ENCODE results near the gene TMEM132A.

Gene TMEM132A

DNA sequence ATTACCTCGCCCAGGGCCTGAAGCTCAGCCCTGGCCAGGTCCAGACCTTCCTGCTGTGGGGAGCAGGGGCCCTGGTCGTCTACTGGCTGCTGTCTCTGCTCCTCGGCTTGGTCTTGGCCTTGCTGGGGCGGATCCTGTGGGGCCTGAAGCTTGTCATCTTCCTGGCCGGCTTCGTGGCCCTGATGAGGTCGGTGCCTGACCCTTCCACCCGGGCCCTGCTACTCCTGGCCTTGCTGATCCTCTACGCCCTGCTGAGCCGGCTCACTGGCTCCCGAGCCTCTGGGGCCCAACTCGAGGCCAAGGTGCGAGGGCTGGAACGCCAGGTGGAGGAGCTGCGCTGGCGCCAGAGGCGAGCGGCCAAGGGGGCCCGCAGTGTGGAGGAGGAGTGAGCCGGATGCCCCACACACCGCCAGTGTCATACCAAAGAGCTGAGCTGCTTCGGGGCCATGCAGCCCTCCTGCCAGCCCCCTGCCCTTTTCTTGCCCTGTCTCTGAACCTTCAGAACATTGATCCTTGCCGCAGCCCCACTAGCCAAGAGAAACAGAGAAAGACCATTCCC lies 2.4 kb upstream of the TMEM132A start:
- DNase-seq (ENCODE audit: low read depth): no peak

DNA sequence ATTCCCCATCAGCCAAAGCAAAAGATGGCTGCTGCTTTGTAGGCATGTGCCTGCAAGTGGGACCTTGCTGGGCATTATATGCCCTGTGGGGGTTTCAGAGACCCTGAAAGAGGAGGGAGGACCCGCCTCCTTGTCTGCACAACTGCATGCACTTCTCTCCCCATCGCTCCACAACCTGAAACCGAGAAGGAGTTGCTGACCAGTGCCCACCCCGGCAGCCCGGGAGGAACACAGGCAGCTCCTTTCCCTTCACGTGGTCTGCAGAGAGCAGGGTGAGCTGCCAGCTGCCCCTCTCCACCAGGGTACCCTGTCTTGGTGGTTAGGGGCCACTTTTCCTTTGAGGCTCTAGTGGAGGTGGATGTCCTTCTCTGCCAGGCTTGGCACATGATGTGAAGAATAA lies 1.4 kb upstream of the TMEM132A start:
- DNase-seq (ENCODE audit: low read depth): no peak

DNA sequence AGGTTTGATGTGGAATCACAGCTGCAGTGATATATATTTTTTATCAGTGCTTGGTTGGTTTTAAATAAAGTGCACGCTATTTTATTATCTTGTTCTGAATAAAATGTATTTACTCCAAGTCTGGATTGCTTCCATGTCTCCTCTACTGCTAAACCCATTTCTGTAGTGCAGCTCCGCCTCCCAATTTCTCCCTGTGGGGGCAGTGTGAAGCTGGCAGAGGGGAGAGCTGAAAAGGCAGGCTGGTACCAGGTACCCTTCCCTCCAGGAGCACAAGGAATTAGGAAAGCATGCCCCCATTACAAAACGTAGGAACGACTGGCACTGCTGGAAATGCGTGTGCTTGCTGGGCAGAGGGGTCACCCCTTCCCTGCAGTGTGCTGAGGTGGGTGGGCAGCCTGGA lies 934 bp upstream of the TMEM132A start:
- DNase-seq (ENCODE audit: low read depth): no peak

DNA sequence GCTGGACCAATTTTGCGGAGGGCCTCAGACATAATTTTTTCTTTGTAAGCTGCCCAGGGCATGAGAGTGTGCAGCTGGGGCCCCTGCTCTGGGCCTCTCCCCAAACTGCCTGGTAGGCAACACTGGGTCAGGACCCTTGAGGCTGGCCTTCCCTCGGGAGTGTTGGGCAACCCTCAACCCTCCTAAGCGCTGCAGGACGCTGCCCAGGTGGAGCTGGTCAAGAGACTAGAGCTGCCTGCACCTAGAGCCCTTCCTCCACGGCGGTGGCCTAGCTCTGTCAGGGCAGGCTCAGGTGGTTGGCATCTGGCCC lies 505 bp upstream of the TMEM132A start:
- DNase-seq (ENCODE audit: low read depth): no peak

DNA sequence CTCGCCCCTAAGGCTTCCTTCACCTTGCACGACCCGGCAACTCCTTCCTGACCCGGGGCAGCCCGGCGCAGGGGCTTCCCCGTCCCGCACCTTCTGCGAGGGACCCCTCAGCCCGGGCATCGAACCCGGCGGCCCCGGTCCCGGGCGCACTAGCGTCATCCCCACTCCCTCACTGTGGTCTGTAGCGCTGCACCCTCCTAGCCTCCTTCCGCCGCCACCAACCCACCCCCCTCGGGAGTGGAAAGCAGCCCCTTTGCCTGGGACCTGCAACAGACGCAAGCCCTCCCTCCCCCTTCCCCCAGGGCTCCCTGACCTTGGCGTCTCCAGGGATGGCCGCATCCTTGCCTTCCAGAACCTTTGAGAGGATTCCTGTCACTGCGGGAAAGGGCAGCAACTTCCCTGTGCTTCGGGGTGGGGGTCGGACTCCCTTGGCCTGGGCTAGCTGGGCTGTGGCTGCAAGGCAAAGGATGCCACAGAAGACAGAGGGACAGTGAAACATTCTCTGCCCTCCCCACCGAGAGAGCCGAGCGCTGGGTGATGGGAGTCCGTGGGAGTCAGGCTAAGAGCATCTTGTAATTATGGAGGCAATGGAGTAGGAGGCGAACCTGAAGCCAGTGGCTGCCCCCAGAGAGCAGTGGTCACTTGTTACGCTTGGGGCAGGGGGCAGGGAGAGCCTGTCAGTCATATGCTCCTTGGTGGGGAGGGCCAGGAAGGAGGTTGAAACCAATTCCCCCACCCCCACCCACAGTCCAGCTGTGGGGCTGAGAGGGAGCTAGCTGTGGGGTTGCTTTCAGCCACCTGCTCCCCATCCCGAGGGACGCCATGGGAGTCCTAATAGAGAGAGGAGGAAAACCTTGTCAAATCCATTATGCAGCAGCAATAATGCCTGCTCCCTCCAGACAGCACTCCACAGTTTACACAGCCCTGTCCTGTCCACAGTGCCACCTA lies 920 bp downstream of the TMEM132A start:
- no peak for DNase-seq (ENCODE audit: low read depth)

DNA sequence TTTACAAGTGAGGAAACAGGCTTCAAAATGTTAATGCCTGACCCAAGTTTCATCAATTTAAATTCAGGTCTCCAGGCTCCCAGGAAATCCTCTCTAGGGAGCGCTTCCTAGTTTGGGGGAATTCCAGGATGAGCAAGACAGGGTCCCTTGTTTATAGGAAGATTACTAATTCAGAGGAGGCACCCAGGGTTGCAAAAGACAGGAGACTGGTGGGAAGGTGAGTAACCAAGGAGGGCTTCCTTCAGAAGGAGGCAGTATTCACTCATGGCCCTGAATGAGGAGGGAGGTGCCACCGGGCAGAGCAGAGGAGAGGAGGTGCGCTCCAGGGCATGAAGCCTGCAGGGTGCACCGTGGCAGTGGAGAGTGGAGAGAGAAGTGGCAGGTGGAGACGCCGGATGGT lies 1.6 kb downstream of the TMEM132A start:
- no peak for DNase-seq (ENCODE audit: low read depth)

DNA sequence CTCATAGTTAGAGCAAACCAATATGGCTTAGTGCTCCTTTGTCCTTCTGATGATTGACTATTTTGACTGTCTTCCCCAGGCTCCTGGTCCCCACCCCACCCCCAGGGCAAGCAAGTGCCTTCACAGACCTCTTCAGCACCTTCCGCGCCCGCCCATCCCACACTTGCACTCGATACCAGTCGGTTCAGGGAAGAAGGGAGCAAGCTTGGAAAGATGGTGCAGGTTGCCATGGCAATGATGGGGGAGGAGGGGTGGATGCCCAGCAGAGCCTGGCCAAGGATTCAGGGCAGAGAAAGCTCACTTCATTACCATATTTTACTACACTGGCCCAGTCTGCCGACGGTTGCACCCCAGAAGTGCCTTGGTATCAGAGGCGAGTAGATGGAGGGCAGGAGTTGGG lies 2.2 kb downstream of the TMEM132A start:
- no peak for DNase-seq (ENCODE audit: low read depth)

DNA sequence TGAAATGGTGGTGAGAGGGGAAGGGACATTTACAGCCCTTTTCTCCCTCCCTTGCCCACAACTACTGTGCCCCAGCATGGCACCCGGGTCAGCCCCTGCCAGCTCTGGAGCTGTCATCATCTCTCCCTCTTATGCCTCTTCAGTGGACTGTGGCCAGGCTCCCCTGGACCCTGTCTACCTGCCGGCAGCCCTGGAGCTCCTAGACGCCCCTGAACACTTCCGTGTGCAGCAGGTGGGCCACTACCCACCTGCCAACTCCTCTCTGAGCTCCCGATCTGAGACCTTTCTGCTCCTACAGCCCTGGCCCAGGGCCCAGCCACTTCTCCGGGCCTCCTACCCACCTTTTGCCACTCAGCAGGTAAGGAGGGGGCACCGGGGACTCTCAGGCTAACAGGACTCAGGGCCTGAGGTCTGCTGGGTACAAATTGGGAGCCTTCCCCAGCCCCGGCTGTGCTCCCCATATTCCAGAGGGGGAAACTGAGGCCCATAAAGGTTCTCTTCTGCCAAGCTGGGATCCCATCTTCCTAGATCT lies 2.9 kb downstream of the TMEM132A start:
- DNase-seq (ENCODE audit: low read depth): no peak

DNA sequence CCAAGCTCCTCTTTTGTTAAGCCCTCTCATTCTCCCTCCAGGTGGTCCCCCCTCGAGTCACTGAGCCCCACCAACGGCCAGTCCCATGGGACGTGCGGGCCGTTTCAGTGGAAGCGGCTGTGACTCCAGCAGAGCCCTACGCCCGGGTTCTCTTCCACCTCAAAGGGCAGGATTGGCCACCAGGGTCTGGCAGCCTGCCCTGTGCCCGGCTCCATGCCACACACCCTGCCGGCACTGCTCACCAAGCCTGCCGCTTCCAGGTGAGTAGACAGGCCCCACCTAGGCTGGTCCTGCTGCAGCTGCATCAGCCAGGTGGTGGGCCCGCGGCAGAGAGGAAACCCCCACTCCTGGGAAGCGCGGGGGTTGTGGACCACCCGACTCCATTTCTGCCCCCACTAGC lies 3.3 kb downstream of the TMEM132A start:
- no peak for DNase-seq (ENCODE audit: low read depth)

DNA sequence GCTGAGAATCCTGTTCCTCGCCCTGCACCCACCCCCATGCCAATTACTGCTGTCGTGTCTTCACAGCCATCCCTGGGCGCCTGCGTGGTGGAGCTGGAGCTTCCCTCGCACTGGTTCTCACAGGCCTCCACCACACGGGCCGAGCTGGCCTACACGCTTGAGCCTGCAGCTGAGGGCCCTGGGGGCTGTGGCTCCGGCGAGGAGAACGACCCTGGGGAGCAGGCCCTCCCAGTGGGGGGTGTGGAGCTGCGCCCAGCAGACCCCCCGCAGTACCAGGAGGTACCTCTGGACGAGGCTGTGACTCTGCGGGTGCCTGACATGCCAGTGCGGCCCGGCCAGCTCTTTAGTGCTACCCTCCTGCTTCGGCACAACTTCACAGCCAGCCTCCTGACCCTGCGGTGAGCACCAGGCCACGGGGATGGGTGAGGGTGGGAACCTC lies 4.3 kb downstream of the TMEM132A start:
- DNase-seq (ENCODE audit: low read depth): no peak

DNA sequence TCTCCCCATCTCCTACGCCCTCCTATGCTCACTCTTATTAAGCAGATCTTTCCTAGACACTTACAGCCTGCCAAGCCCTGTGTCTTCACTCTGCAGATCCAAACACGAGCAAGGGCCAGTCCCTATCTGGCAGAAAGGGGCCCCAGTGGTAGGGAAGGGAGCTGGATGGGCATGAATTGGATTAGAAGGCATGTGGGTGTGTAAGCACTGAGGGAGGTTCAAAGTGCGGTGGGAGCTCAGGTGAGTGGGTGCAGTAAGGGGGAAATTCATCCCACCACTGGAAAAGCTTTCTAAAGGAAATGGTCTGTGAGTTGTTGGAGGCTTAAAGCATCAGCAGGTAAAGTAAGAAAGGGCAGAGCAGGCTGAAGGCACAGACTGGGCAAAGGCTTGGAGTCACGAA lies 5.5 kb downstream of the TMEM132A start:
- DNase-seq (ENCODE audit: low read depth): no peak

DNA sequence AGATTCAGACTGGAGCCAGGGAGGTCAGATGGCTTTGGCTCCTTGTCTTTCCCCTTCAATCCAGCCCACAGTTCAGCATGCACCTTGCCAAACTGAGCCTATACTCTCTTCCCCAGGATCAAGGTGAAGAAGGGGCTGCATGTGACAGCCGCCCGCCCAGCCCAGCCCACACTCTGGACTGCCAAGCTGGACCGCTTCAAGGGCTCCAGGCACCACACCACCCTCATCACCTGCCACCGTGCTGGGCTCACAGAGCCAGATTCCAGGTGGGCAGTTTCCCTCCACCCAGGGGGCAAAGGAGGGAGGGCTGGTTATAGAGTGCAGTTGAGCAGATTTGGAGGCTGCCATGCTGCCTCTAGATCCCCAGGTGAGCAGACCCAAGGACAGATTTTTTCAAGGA lies 6.1 kb downstream of the TMEM132A start:
- DNase-seq (ENCODE audit: low read depth): no peak

DNA sequence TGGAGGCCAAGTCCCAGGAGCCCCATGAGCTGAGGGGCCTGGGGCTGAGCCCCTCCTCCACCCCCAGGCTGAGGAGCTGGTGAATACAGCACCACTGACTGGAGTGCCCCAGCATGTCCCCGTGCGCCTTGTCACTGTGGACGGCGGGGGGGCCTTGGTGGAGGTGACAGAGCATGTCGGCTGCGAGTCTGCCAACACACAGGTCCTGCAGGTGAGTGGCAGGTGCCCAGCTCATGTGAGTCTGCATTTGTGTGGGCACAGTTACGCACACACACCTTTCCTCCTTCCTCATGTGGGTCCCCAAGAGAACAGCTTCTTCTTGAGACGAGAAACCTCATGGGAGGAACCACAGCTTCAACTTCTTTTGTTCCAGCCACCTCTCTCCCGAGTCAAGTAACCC lies 7.7 kb downstream of the TMEM132A start:
- DNase-seq (ENCODE audit: low read depth): no peak

DNA sequence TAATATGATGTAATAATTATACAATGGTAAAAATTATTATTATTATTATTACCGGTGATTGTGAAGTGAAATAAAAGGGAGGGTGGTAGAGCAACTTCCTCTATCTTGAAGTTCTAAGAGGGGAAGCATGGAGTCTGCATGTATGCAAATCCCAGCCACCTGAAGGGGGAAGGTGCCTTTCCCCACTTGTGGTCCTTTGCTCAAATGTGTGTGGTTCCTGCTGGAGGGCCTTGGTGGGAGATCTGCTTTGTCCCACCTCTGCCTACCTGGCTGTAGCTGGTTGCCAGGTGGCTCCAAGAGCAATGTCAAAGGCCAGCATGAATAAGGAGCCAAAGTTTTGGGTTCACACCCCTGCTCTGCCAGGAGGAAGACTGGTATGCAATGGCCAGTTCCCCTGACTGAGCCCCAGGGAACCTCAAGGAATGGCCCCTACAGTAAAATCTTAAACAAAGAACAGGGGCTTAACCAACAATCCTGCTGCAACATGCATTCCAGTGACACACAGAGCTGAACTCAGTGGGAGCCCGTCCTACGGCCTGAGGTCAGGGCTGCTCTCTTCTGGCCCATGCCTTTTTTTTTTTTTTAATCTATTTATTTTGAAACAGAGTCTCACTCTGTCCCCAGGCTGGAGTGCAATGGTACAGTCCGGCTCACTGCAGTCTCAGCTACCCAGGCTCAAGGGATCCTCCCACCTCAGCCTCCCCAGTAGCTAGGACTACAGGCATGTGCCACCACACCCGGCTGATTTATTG lies 8.5 kb downstream of the TMEM132A start:
- no peak for DNase-seq (ENCODE audit: low read depth)

DNA sequence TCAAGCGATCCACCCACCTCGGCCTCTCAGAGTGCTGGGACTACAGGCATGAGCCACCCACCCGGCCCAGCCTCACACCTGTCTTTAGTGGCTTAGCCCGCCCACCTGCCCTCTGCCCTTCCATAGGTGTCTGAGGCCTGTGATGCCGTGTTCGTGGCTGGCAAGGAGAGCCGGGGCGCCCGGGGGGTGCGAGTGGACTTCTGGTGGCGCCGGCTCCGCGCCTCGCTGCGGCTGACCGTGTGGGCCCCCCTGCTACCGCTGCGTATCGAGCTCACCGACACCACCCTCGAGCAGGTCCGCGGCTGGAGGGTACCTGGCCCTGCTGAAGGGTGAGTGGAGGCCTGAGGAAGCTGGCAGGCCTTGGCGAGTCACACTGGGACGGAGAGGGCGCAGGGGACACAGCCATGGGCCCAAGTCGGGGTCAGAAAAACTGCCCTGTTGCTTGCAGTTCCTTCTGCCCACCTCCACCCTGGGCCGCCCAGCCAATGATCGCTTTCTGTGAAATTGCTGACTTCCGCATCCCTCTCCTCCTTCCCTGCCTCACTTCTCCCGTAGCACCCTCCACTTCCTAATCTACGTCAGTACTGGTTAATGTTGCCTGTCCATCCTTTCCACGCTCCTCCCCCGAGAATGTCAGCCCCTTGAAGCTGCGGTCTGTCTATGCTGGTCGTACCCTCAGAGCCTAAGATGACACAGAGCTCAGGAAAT lies 9.3 kb downstream of the TMEM132A start:
- no peak for DNase-seq (ENCODE audit: low read depth)

DNA sequence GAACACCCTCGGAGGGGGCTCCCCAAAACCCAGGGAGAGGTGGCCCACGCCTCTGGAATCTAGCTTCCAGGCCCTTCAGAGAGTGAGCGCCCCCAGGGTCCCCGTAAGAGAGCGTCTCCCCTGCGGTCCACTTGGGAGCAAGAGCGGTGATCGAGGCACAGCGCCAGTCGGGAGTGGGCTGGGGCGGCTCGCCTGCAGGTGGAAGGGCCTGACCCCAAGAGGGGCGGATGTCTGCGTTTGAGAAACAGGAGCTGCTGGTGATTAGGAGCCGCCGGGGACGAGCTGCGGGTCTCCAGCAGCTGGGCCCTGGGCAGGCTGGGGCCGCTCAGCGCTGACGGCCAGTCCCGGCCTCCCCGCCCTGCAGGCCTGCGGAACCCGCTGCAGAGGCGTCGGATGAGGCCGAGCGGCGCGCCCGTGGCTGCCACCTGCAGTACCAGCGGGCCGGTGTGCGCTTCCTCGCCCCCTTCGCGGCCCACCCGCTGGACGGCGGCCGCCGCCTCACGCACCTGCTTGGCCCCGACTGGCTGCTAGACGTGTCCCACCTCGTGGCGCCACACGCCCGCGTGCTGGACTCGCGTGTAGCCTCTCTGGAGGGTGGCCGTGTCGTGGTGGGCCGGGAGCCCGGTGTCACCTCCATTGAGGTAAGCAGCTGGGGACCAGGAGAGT lies 10.0 kb downstream of the TMEM132A start:
- no peak for DNase-seq (ENCODE audit: low read depth)

DNA sequence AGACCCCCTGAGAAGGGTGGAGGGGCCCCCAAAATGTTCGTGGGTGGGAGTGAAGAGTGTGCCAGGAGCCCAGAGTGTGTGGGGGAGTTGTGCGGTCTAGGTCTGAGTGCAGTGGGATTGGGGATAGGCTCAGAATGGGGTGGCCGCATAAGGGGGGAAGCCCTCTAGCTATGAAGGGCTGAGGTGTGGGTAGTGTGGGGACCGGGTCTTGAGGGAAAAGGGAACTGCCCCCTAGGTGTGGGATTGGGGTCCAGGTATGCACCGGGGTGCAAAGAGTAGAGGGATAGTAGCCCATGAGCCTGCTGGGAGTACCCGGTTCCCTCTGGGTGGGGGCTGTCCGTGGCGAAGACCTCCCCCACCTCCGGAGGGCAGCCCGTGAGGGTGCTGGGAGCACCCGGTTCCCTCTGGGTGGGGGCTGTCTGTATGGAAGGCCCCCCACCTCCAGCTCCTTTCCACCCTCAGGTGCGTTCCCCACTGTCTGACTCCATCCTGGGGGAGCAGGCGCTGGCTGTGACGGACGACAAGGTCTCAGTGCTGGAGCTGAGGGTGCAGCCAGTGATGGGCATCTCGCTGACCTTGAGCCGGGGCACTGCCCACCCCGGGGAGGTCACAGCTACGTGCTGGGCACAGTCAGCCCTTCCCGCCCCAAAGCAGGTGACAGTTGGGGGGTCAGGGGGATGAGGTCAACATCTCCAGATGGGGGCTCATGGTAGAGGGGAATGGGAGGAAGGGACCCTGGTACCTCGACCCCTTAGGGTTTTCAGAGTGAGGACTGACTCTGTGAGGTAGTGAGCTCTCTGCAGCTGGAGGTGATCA lies 10.7 kb downstream of the TMEM132A start:
- DNase-seq (ENCODE audit: low read depth): no peak

DNA sequence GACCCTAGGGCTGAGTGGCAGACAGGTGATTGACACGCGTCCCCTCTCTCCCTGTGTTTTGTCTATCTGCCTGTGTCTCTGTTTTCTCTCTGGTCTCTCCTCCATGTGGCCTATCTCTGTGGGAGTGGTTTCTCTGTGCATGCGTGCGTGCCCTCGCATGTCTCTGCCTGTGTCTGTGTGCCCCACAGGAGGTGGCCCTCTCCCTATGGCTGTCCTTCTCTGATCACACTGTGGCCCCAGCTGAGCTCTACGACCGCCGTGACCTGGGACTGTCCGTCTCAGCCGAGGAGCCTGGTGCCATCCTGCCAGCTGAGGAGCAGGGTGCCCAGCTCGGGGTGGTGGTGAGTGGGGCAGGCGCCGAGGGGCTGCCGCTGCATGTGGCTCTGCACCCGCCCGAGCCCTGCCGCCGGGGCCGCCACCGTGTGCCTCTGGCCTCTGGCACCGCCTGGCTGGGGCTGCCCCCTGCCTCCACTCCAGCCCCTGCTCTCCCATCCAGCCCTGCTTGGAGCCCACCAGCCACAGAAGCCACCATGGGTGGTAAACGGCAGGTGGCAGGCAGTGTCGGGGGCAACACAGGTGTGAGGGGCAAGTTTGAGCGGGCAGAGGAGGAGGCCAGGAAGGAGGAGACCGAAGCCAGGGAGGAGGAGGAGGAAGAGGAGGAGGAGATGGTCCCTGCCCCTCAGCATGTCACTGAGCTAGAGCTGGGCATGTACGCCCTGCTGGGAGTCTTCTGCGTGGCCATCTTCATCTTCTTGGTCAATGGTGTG lies 11.6 kb downstream of the TMEM132A start:
- DNase-seq (ENCODE audit: low read depth): no peak

DNA sequence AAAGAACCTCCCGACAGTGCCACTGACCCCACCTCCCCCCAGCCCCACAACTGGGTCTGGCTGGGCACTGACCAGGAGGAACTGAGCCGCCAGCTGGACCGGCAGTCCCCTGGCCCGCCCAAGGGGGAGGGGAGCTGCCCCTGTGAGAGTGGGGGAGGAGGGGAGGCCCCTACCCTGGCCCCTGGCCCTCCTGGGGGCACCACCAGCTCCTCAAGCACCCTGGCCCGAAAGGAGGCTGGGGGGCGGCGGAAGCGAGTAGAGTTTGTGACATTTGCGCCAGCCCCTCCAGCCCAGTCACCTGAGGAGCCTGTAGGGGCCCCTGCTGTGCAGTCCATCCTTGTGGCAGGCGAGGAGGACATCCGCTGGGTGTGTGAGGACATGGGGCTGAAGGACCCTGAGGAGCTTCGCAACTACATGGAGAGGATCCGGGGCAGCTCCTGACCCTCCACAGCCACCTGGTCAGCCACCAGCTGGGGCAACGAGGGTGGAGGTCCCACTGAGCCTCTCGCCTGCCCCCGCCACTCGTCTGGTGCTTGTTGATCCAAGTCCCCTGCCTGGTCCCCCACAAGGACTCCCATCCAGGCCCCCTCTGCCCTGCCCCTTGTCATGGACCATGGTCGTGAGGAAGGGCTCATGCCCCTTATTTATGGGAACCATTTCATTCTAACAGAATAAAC lies 12.3 kb downstream of the TMEM132A start:
- no peak for DNase-seq (ENCODE audit: low read depth)

DNA sequence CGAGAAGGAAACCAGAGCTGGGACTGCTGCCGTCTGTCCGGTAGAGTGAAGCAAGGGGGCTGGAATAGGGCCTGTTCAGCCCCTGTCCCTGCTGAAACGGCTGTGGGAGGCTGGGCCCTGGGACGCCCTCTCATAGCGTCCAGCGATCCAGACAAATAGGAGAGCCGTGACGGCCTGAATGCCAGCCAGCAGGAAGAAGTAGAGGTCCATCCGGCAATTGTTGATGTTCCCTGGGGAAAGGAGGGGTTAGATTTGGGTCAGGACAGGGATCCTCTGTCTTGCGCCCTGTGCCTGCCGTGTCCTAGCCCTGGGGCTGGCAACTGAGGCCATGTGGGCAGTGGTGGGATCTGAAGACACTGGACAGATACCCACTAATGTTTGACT lies 12.9 kb downstream of the TMEM132A start:
- no peak for DNase-seq (ENCODE audit: low read depth)
